Upper lobe of left lung (tissue), 4 donors: Measurements from ENCODE around the gene HTRA1.

Experiments used
- CTCF ChIP-seq, 6 experiments: fragments of 450-650 bp in 4 of 6; fragments of 200-600 bp in 2 of 6; sonication (generic) in 2 of 6; IDR thresholded peaks; one replicate each; pipeline ENCODE4 v1.5.1; 2016 to 2019; ENCODE audit warnings: antibody characterized with exemption in 6 of 6
- POLR2A ChIP-seq, 4 donors: fragments of 450-650 bp; IDR thresholded peaks; one replicate each; pipeline ENCODE4 v1.5.1; 2016 to 2017; ENCODE audit warnings: antibody characterized with exemption in 4 of 4, mild to moderate bottlenecking in 2 of 4
- POLR2AphosphoS5 ChIP-seq, 2 donors: sonication (generic); formaldehyde crosslinking; IDR thresholded peaks; one replicate each; pipeline ENCODE4 v1.5.1; 2017; ENCODE audit warnings: antibody characterized with exemption in 2 of 2

GRCh38 chr10:122455376-122456079 lies 5.8 kb upstream of the HTRA1 start:
- TF ChIP-seq CTCF (IDR thresholded peaks at IDR 0.05) (no peak), POLR2A (IDR thresholded peaks at IDR 0.05) (no peak), POLR2AphosphoS5 (IDR thresholded peaks at IDR 0.05) (no peak)
